ENCODE data around the gene NR1H4.

DNA sequence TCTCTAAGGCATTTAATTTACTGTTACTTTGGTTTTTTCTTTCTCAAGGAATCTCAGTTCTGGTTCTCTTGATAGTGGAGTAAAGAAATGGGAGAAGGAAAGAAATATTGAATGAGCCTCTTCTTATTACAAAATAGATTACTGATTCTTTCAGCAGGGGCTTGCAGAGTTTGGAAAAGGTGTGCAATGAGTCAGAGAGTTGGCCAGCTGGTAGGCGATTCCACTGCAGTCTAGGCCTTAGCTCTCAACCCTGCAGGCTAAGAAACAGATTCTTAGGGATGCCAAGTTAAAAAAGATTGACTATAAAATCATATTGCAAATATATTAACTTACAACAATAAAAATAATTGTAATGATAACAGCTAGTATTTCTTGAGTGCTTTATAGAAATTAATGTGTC lies 25.8 kb downstream of the NR1H4 start:
- no peak for TF ChIP-seq EZH2 (IDR thresholded peaks at IDR 0.05; ENCODE audit: low read depth, unreplicated experiment)
- TF ChIP-seq, protein P1, sequence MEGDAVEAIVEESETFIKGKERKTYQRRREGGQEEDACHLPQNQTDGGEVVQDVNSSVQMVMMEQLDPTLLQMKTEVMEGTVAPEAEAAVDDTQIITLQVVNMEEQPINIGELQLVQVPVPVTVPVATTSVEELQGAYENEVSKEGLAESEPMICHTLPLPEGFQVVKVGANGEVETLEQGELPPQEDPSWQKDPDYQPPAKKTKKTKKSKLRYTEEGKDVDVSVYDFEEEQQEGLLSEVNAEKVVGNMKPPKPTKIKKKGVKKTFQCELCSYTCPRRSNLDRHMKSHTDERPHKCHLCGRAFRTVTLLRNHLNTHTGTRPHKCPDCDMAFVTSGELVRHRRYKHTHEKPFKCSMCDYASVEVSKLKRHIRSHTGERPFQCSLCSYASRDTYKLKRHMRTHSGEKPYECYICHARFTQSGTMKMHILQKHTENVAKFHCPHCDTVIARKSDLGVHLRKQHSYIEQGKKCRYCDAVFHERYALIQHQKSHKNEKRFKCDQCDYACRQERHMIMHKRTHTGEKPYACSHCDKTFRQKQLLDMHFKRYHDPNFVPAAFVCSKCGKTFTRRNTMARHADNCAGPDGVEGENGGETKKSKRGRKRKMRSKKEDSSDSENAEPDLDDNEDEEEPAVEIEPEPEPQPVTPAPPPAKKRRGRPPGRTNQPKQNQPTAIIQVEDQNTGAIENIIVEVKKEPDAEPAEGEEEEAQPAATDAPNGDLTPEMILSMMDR (conservative IDR thresholded peaks at IDR 0.05; ENCODE audit: low read depth in 2 of 2) = no peak
